NB4 (cell line): Measurements from ENCODE around the gene INSR.

Experiments used
- CTCF ChIP-seq: IDR thresholded peaks from one replicate; pipeline ENCODE4 v1.5.1; 2012; ENCODE audit warnings: low read depth, low read length
- POLR2A ChIP-seq: IDR thresholded peaks from 2 replicates; pipeline ENCODE4 v1.6.1; 2011; ENCODE audit warnings: mild to moderate bottlenecking; ENCODE audit not compliant: insufficient read length; ENCODE audit errors: extremely low read depth

GRCh38 chr19:7098701-7099596, 195.3 kb downstream of the INSR start:
- TF ChIP-seq POLR2A (peak; percentile 40), CTCF (no peak)
